Endothelial cell of umbilical vein (primary cell): Measurements from ENCODE around the gene KLF2. TPM values are rescaled to one million over a fixed set of nuclear protein-coding genes. Genes with fewer than 3 reads are reported as not detected.

ENCODE experiments used
- BruUV-seq: library from RNA; stranded (reverse); fragments of 400-500 nt; replicated peaks from 2 replicates; lab custom pipeline; 2021; lab: Mats Ljungman, UMichigan
- CTCF ChIA-PET: fragments of 300-600, 350-600 bp; sonication (Branson Sonifier 250); formaldehyde crosslinking; loops from one replicate; lab custom pipeline; 2021; ENCODE audit warnings: antibody characterized with exemption, inconsistent platforms; lab: Charles Lee
- POLR2A ChIA-PET: fragments of 300-600, 350-600 bp; sonication (Branson Sonifier 250); formaldehyde crosslinking; loops from one replicate; lab custom pipeline; 2021; ENCODE audit warnings: antibody characterized with exemption, inconsistent platforms; lab: Charles Lee
- DNase-seq: peaks from one replicate; pipeline ENCODE4 v3.0.0-alpha.2; 2011; ENCODE audit warnings: low read depth, low spot score
- FAIRE-seq: peaks from 2 replicates; lab custom pipeline; 2011; peaks lifted over from hg19 to GRCh38; lab: Jason Lieb, UNC
- H2AFZ ChIP-seq: 2 replicates; pipeline ENCODE4 v1.6.0; 2012; ENCODE audit warnings: low read depth, low read length, control low read depth, inconsistent platforms
- H3K27ac ChIP-seq: 2 replicates; pipeline ENCODE4 v1.5.1; 2011; ENCODE audit warnings: low read depth, mild to moderate bottlenecking, control low read depth, low read length, moderate library complexity; ENCODE audit not compliant: insufficient read depth
- H3K27me3 ChIP-seq, 2 experiments: 2 replicates each; pipeline versions ENCODE4 v1.6.0 to v1.6.1; 2011; ENCODE audit warnings: low read length in 2 of 2, mixed read lengths in 1 of 2; ENCODE audit not compliant: control insufficient read depth in 2 of 2, insufficient read depth in 2 of 2
- H3K36me3 ChIP-seq, 2 experiments: 2 replicates in 1 of 2; 3 replicates in 1 of 2; pipeline ENCODE4 v1.5.1; 2011; ENCODE audit warnings: low read length in 2 of 2, mild to moderate bottlenecking in 1 of 2, moderate library complexity in 1 of 2; ENCODE audit not compliant: control insufficient read depth in 2 of 2, insufficient read depth in 2 of 2; ENCODE audit errors: extremely low read depth in 1 of 2
- H3K4me1 ChIP-seq: 3 replicates; pipeline ENCODE4 v1.5.1; 2011; ENCODE audit warnings: mild to moderate bottlenecking, low read length; ENCODE audit not compliant: control insufficient read depth, insufficient read depth; ENCODE audit errors: extremely low read depth
- H3K4me2 ChIP-seq: 2 replicates; pipeline ENCODE4 v1.6.1; 2011; ENCODE audit warnings: low read length, control low read depth, mixed read lengths; ENCODE audit not compliant: insufficient read depth
- H3K4me3 ChIP-seq, 3 experiments: fragments of 200-600 bp in 1 of 3; sonication (generic), shearing (Covaris generic) in 1 of 3; replicated peaks in 1 of 3; 2 replicates each; pipeline ENCODE4 v1.5.1; 2011 to 2016; ENCODE audit warnings: control low read depth in 3 of 3, low read length in 3 of 3, mild to moderate bottlenecking in 2 of 3, inconsistent platforms in 1 of 3, low read depth in 1 of 3, moderate library complexity in 1 of 3; ENCODE audit not compliant: insufficient read depth in 1 of 3
- H3K79me2 ChIP-seq: 2 replicates; pipeline ENCODE4 v1.6.0; 2012; ENCODE audit warnings: low read length, inconsistent platforms; ENCODE audit not compliant: control insufficient read depth, insufficient read depth
- H3K9ac ChIP-seq: replicated peaks from 2 replicates; pipeline ENCODE3; 2011; ENCODE audit warnings: low read length, control low read depth; ENCODE audit not compliant: insufficient read depth; ENCODE audit errors: extremely low read depth
- H3K9me1 ChIP-seq: replicated peaks from 3 replicates; pipeline ENCODE4 v1.6.0; 2011; ENCODE audit warnings: mild to moderate bottlenecking, low read length; ENCODE audit not compliant: control insufficient read depth, insufficient read depth; ENCODE audit errors: extremely low read depth
- H3K9me3 ChIP-seq: replicated peaks from 2 replicates; pipeline ENCODE4 v1.5.1; 2012; ENCODE audit warnings: low read length, inconsistent platforms; ENCODE audit not compliant: control insufficient read depth, insufficient read depth
- H4K20me1 ChIP-seq: replicated peaks from 2 replicates; pipeline ENCODE3; 2011; ENCODE audit warnings: mild to moderate bottlenecking, low read length; ENCODE audit not compliant: control insufficient read depth, insufficient read depth; ENCODE audit errors: extremely low read depth
- CTCF ChIP-seq, 2 donors: IDR thresholded peaks; 1 replicate in 1 of 2; 2 replicates in 1 of 2; pipeline ENCODE4 v1.5.1; 2011; ENCODE audit warnings: low read length in 2 of 2, mild to moderate bottlenecking in 2 of 2, moderate library complexity in 2 of 2, control low read depth in 1 of 2, inconsistent platforms in 1 of 2, low read depth in 1 of 2; ENCODE audit not compliant: insufficient read depth in 1 of 2; ENCODE audit errors: extremely low read depth in 1 of 2
- EZH2 ChIP-seq: IDR thresholded peaks from 2 replicates; pipeline ENCODE4 v1.6.1; 2012; ENCODE audit warnings: borderline replicate concordance, low read depth, mild to moderate bottlenecking, moderate library complexity, low read length, inconsistent platforms; ENCODE audit not compliant: severe bottlenecking
- FOS ChIP-seq: IDR thresholded peaks from 2 replicates; pipeline ENCODE4 v1.6.1; 2011; ENCODE audit warnings: mild to moderate bottlenecking, low read length, moderate library complexity, borderline replicate concordance; ENCODE audit not compliant: insufficient read depth
- GATA2 ChIP-seq: IDR thresholded peaks from 2 replicates; pipeline ENCODE4 v1.7.0; 2011; ENCODE audit warnings: low read depth, mild to moderate bottlenecking, moderate library complexity, mixed read lengths, low read length; ENCODE audit not compliant: insufficient read length, insufficient read depth
- JUN ChIP-seq: IDR thresholded peaks from 2 replicates; pipeline ENCODE4 v1.6.1; 2011; ENCODE audit warnings: borderline replicate concordance, low read depth; ENCODE audit not compliant: insufficient read length, insufficient read depth
- MYC ChIP-seq: IDR thresholded peaks from one replicate; pipeline ENCODE4 v1.6.1; 2011; ENCODE audit warnings: mild to moderate bottlenecking, low read depth, low read length
- POLR2A ChIP-seq: IDR thresholded peaks from 2 replicates; pipeline ENCODE4 v1.6.1; 2012; ENCODE audit warnings: low read depth, mild to moderate bottlenecking, control low read depth, low read length
- POLR2AphosphoS5 ChIP-seq: IDR thresholded peaks from 2 replicates; pipeline ENCODE4 v1.6.1; 2012; ENCODE audit warnings: low read depth, mild to moderate bottlenecking, control low read depth, low read length, moderate library complexity; ENCODE audit not compliant: insufficient read depth
- dilution Hi-C: fragments of 300-500 bp; cut with MboI; formaldehyde crosslinking; loops from one replicate; pipeline ENCODE4 v1.15.0; 2019; ENCODE audit warnings: low sequenced_read_pairs; ENCODE audit not compliant: extremely low pct_ligation_motif_present
- intact Hi-C: fragments of 100-400 bp; cut with micrococcal nuclease; formaldehyde crosslinking; loops from one replicate; pipeline ENCODE4 v1.10.0; 2022
- polyA plus RNA-seq, 4 experiments: library from polyadenylated mRNA; depleted of rRNA in 3 of 4; stranded (reverse) in 3 of 4; unstranded in 1 of 4; fragments of >200 nt; gene quantifications; 2 replicates each; pipeline versions ENCODE4 v1.2.1 to v1.2.3, GENCODE V29; 2011 to 2012; ENCODE audit warnings: missing spikeins in 1 of 4
- total RNA-seq: library from RNA; stranded (reverse); gene quantifications from 2 replicates; pipeline ENCODE4 v1.2.3, GENCODE V29; 2021
- TF ChIP-seq, protein P1 (sequence below): IDR thresholded peaks from 2 replicates; pipeline ENCODE4 v1.6.1; 2011; ENCODE audit not compliant: insufficient read depth, insufficient read length

Gene KLF2
- total and polyA plus RNA-seq, 2 donors (not counting 3 experiments of a cell fraction or from before 2014, with no cell fraction given), result 23.4 to 30.3 TPM

- H2AFZ ChIP-seq, result no peak overlapping the region
- BruUV-seq, result TSS peak; percentile 35
- POLR2A ChIA-PET, result interaction anchor here (0.6 to 3.5 kb wide), 3 partner anchors 12 to 69 kb away, joined by 5 to 18 read pairs (median 7); no protein-coding TSS in a partner anchor
- DNase-seq (no peak), FAIRE-seq (no peak)
- no peaks in the 10 kb centered on the region for H3K9me3 ChIP-seq
- TF ChIP-seq MYC (no peak), JUN (no peak), CTCF (IDR thresholded peaks at IDR 0.05; ENCODE audit: extremely low read depth in 1 of 2, insufficient read depth in 1 of 2, low read depth in 1 of 2, low read length in 2 of 2) (no peak), POLR2AphosphoS5 (no peak), FOS (no peak), POLR2A (no peak), EZH2 (no peak), GATA2 (no peak)
- TF ChIP-seq, protein P1, sequence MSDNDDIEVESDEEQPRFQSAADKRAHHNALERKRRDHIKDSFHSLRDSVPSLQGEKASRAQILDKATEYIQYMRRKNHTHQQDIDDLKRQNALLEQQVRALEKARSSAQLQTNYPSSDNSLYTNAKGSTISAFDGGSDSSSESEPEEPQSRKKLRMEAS, result no peak
- H3K4me2 ChIP-seq, result peak overlapping the region; percentile 85
- peak overlapping the region; percentile 48 for H3K9ac ChIP-seq
- H3K36me3 ChIP-seq, result no peaks in the 10 kb centered on the region
- dilution Hi-C loops, result no loop called here
- H3K27me3 ChIP-seq, result no peaks in the 10 kb centered on the region
- H3K79me2 ChIP-seq, result peaks cover 26% of the 10 kb centered on the region
- H3K9me1 ChIP-seq, result no peaks in the 10 kb centered on the region
- CTCF ChIA-PET, result interaction anchor here (2.1 to 6.3 kb wide), 5 partner anchors 12 to 80 kb away, joined by 10 to 99 read pairs (median 33); no protein-coding TSS in a partner anchor
- peak overlapping the region; percentile 0 for H3K27ac ChIP-seq
- peak overlapping the region; percentile 7 to 90 (median 71) for H3K4me3 ChIP-seq
- peaks cover 29% of the 10 kb centered on the region for H3K4me1 ChIP-seq
- intact Hi-C loops, result loop anchor here (1.0 to 10.0 kb wide), 3 partner anchors 56 to 252 kb away; partner anchors contain the start of genes AP1M1 and TPM4
- H4K20me1 ChIP-seq, result no peaks in the 10 kb centered on the region
Observed at GRCh38 chr19:16327169-16327475, 2.5 kb downstream of the KLF2 start.
